ENCODE data around the gene MCIDAS. TPM values are rescaled to one million over a fixed set of nuclear protein-coding genes. Genes with fewer than 3 reads are reported as not detected.

The MCIDAS gene
- total RNA-seq, 1 experiment from 2014 or later: 0.39 TPM

DNA sequence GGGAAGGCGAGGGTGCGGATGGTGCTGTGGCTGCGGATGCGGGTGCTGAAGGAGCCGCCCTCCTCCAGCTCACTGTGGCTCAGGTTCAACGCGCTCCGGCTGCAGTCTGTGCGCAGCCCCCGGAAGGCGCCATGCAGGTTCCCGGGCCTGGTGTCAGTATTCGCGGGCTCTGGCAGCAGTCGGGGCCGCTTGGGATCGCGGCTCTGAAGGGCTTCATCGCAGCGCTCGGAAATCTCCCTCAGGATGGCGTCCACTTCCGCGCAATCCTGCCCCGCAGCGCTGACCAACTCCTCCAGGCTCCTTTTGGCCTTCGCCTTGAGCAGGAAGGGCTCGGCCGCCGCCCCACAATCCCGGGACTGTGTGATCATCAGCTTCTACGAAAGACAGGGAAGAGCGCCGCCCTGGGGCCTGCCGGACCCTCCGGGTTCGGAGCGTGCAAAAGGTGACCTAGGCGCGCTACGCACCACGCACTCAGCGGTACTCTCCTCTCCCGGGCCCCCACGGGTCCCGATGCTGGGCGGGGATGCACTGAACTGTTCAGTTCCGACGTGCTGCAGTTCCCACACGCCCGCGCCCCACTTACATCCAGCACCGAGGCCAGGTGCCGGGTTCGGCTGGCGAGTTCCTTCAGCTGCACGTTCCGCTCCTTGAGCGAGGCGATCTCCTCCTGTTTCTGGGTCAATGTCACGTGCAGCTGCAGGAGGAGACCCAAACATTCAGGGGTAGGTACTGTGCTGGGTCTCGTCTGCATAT, 6.5 kb downstream of the MCIDAS start:
- Histone ChIP-seq H3K23ac (ENCODE audit: insufficient read length, low read depth, low read length) (no peak overlapping the region), H2BK12ac (ENCODE audit: insufficient read length, low read depth, low read length) (no peak overlapping the region), H3K9ac (ENCODE audit: extremely low read depth, insufficient read length, low read length) (no peak overlapping the region), H2BK120ac (ENCODE audit: low read depth, low read length, poor library complexity, severe bottlenecking) (no peak overlapping the region), H3K4ac (ENCODE audit: low read depth, low read length) (no peak overlapping the region), H3K56ac (ENCODE audit: insufficient read length, low read depth, low read length) (no peak overlapping the region), H2BK15ac (ENCODE audit: low read depth, low read length) (no peak overlapping the region), H3K79me1 (ENCODE audit: insufficient read depth, low read depth, low read length, poor library complexity, severe bottlenecking) (no peaks in the 10 kb centered on the region), H3K4me2 (ENCODE audit: insufficient read depth, insufficient read length, low read length) (peak overlapping the region; percentile 59), H3T11ph (ENCODE audit: low read length) (no peak overlapping the region), H3K27me3 (ENCODE audit: insufficient read depth, low read length) (peaks cover 55% of the 10 kb centered on the region), H3K9me3 (ENCODE audit: control insufficient read depth, low read depth, low read length) (no peaks in the 10 kb centered on the region), H3K4me1 (ENCODE audit: insufficient read depth, low read length) (no peaks in the 10 kb centered on the region), H2AFZ (ENCODE audit: low read length) (no peak overlapping the region), H3K23me2 (ENCODE audit: insufficient read length, low read depth, low read length, poor library complexity, severe bottlenecking) (no peaks in the 10 kb centered on the region), H2BK20ac (ENCODE audit: low read depth, low read length, poor library complexity, severe bottlenecking) (no peak overlapping the region), H4K20me1 (ENCODE audit: control insufficient read depth, insufficient read depth, insufficient read length) (no peaks in the 10 kb centered on the region), H3K79me2 (ENCODE audit: insufficient read depth, low read length) (no peaks in the 10 kb centered on the region), H3K18ac (ENCODE audit: insufficient read length, low read depth, low read length) (no peak overlapping the region), H4K91ac (ENCODE audit: insufficient read length, low read depth, low read length) (no peak overlapping the region), H3K14ac (ENCODE audit: insufficient read depth, low read length) (no peak overlapping the region), H4K5ac (ENCODE audit: insufficient read length, low read depth, low read length) (no peak overlapping the region), H4K8ac (replicated peaks; ENCODE audit: insufficient read length, low read depth, low read length) (no peak overlapping the region), H3K27ac (ENCODE audit: insufficient read length, low read depth, low read length) (no peak overlapping the region), H2BK5ac (ENCODE audit: insufficient read length, low read length) (no peak overlapping the region), H2AK5ac (ENCODE audit: insufficient read length, low read length) (no peak overlapping the region)
- TF ChIP-seq, protein P1, sequence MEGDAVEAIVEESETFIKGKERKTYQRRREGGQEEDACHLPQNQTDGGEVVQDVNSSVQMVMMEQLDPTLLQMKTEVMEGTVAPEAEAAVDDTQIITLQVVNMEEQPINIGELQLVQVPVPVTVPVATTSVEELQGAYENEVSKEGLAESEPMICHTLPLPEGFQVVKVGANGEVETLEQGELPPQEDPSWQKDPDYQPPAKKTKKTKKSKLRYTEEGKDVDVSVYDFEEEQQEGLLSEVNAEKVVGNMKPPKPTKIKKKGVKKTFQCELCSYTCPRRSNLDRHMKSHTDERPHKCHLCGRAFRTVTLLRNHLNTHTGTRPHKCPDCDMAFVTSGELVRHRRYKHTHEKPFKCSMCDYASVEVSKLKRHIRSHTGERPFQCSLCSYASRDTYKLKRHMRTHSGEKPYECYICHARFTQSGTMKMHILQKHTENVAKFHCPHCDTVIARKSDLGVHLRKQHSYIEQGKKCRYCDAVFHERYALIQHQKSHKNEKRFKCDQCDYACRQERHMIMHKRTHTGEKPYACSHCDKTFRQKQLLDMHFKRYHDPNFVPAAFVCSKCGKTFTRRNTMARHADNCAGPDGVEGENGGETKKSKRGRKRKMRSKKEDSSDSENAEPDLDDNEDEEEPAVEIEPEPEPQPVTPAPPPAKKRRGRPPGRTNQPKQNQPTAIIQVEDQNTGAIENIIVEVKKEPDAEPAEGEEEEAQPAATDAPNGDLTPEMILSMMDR (conservative IDR thresholded peaks at IDR 0.05): peak; percentile 61
- peak overlapping the region; percentile 82 to 85 for H3K4me3 Mint-ChIP-seq
- H3K9me3 Mint-ChIP-seq: peaks cover 2 to 13% of the 10 kb centered on the region in 2 experiments; a peak in 3 of 5 replicates
- no peak overlapping the region for H3K27ac Mint-ChIP-seq
- H3K4me1 Mint-ChIP-seq: peaks cover 22 to 29% of the 10 kb centered on the region in 2 experiments
- DNase-seq: peak; percentile 82
- peaks cover 87% of the 10 kb centered on the region for H3K27me3 Mint-ChIP-seq (ENCODE audit: low read depth)
- no peaks in the 10 kb centered on the region; a peak in 1 of 7 replicates for H3K36me3 Mint-ChIP-seq (ENCODE audit: insufficient read depth in 1 of 3, low read depth in 3 of 3)
- no CpG with 5 or more reads among the region's 62 CpGs for WGBS (ENCODE audit: extremely low coverage, insufficient read length, low lambda C conversion rate)
